GM12892 (cell line): Measurements from ENCODE around the gene HOGA1.

Source experiments
- DNase-seq: peaks from one replicate; pipeline ENCODE4 v3.0.0; 2011; ENCODE audit not compliant: insufficient read length
- FAIRE-seq: peaks from 2 replicates; lab custom pipeline; 2011; peaks lifted over from hg19 to GRCh38; lab: Jason Lieb, UNC
- POLR2A ChIP-seq: IDR thresholded peaks from 2 replicates; pipeline ENCODE4 v1.6.1; 2011; ENCODE audit warnings: low read depth, low read length, control low read depth
- POLR2AphosphoS5 ChIP-seq: IDR thresholded peaks from 2 replicates; pipeline ENCODE4 v1.6.1; 2011; ENCODE audit warnings: low read depth, low read length, control low read depth
- TAF1 ChIP-seq: IDR thresholded peaks from 2 replicates; pipeline ENCODE4 v1.6.1; 2011; ENCODE audit warnings: low read depth, mild to moderate bottlenecking, control low read depth, low read length, borderline replicate concordance

HOGA1 gene

GRCh38 chr10:97593421-97593820 is 9.2 kb downstream of the HOGA1 start:
- no peak for TF ChIP-seq POLR2A
- TF ChIP-seq TAF1: no peak
- TF ChIP-seq POLR2AphosphoS5: no peak
- FAIRE-seq (no peak), DNase-seq (no peak)

- FAIRE-seq (no peak), DNase-seq (no peak)
These were observed 12.2 kb downstream of the HOGA1 start for GRCh38 chr10:97596101-97597082.

GRCh38 chr10:97597778-97598177 is 13.6 kb downstream of the HOGA1 start:
- FAIRE-seq (no peak), DNase-seq (no peak)
- TF ChIP-seq POLR2AphosphoS5: no peak
- no peak for TF ChIP-seq POLR2A
- TF ChIP-seq TAF1: no peak

More at GRCh38 chr10:97596101-97597082, 12.2 kb downstream of the HOGA1 start:
- TF ChIP-seq POLR2A (no peak), POLR2AphosphoS5 (no peak), TAF1 (no peak)

GRCh38 chr10:97598407-97599271 is 14.4 kb downstream of the HOGA1 start:
- no peak for FAIRE-seq
- DNase-seq: no peak

GRCh38 chr10:97599272-97599619 is 15.1 kb downstream of the HOGA1 start:
- no peak for FAIRE-seq
- no peak for DNase-seq
- TF ChIP-seq POLR2A (no peak), POLR2AphosphoS5 (no peak), TAF1 (no peak)

More at GRCh38 chr10:97598407-97599271, 14.4 kb downstream of the HOGA1 start:
- TF ChIP-seq POLR2AphosphoS5: no peak
- no peak for TF ChIP-seq TAF1
- TF ChIP-seq POLR2A: no peak

GRCh38 chr10:97600616-97601015 is 16.4 kb downstream of the HOGA1 start:
- FAIRE-seq (no peak), DNase-seq (no peak)
- no peak for TF ChIP-seq POLR2A
- no peak for TF ChIP-seq POLR2AphosphoS5
- TF ChIP-seq TAF1: no peak

- TF ChIP-seq POLR2A (no peak), TAF1 (no peak), POLR2AphosphoS5 (no peak)
- FAIRE-seq: no peak
- DNase-seq: no peak
These were observed 17.4 kb downstream of the HOGA1 start for GRCh38 chr10:97601268-97602215.

GRCh38 chr10:97607095-97607636 is 23.0 kb downstream of the HOGA1 start:
- no peak for FAIRE-seq
- TF ChIP-seq TAF1: no peak
- no peak for TF ChIP-seq POLR2A
- TF ChIP-seq POLR2AphosphoS5: no peak
- DNase-seq: no peak

- FAIRE-seq (no peak), DNase-seq (no peak)
- TF ChIP-seq POLR2A (no peak), TAF1 (no peak), POLR2AphosphoS5 (no peak)
These were observed 24.9 kb downstream of the HOGA1 start for GRCh38 chr10:97608991-97609561.

- FAIRE-seq (no peak), DNase-seq (no peak)
- TF ChIP-seq TAF1: no peak
- no peak for TF ChIP-seq POLR2AphosphoS5
- no peak for TF ChIP-seq POLR2A
These were observed 27.3 kb downstream of the HOGA1 start for GRCh38 chr10:97611473-97611872.

- TF ChIP-seq TAF1 (no peak), POLR2A (no peak), POLR2AphosphoS5 (no peak)
- FAIRE-seq (no peak), DNase-seq (no peak)
These were observed 28.2 kb downstream of the HOGA1 start for GRCh38 chr10:97612386-97612785.
